IPS-NIHi11 (cell line): ENCODE results near the gene C5AR1.
A peak's percentile ranks its signal among the peaks of the same experiment; 100 is the strongest.
"Not testable (repeated sequence)": the region's sequence is repeated elsewhere in the genome, so short reads cannot be mapped to it uniquely, and the experiment has no call there.

Source experiments
- DNase-seq: peaks from one replicate; pipeline ENCODE4 v3.0.0; 2012; ENCODE audit warnings: mixed read lengths, low spot score

Gene C5AR1

DNA sequence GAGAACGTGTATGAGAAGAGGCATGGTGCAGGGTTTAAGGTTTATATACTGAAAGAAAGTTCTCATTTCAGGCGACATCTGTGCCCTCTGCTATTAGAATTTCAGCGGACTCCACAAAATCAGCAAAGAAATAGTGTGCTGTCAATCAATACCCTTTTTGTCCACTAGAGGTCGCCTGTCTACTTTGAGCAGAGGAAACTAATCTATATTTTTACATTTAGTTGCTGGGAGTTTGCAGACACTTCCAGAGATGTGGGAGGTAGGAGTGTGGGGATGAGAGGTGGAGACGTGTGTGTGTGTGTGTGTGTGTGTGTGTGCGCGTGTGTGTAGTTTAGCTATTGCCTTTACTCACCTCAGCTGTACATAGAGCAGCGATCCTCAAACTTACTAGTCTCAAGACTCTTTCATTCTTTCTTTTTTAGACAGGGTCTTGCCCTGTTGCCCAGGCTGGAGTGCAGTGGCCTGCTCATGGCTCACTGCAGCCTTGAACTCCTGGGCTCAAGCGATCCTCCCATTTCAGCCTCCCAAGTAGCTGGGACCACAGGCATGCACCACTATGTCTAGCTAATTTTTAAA is 25.2 kb upstream of the C5AR1 start:
- DNase-seq = peak; percentile 39

DNA sequence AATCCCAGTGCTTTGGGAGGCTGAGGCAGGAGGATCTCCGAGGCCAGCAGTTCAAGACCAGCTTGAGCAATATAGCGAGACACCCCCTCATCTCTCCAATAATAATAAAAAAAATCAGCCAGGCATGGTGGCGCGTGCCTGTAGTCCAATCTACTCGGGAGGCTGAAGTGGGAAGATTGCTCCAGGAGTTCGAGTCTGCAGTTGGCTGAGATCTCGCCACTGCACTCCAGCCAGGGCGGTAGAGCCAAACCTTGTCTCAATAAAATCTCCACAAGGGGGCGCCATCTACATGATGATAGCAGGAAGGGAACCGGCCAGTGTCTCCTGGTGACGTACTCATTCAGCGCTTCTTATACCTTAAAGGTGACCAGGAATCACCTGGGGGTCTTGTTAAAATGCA is 13.6 kb upstream of the C5AR1 start:
- DNase-seq = peak; percentile 85

- not testable (repeated sequence) for DNase-seq
These were observed 8.8 kb upstream of the C5AR1 start for GRCh38 chr19:47300867-47301266.

DNA sequence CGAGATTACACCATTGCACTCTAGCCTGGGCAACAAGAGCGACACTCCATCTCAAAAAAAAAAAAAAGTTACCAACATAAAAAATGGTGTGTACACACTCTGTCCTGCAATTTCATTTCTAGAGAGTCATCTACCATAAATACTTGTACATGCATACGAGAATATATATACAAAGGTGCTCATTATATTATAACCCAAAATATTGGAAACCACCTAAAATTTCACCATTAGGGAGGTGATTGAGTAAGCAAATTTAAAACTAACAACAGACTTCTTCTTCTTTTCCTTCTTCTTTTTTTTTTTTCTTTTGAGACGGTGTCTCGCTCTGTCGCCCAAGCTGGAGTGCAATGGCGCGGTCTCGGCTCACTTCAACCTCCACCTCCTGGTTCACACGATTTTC is 7.4 kb upstream of the C5AR1 start:
- no peak for DNase-seq

- no peak for DNase-seq
These were observed 5.7 kb upstream of the C5AR1 start for GRCh38 chr19:47303966-47304365.

DNA sequence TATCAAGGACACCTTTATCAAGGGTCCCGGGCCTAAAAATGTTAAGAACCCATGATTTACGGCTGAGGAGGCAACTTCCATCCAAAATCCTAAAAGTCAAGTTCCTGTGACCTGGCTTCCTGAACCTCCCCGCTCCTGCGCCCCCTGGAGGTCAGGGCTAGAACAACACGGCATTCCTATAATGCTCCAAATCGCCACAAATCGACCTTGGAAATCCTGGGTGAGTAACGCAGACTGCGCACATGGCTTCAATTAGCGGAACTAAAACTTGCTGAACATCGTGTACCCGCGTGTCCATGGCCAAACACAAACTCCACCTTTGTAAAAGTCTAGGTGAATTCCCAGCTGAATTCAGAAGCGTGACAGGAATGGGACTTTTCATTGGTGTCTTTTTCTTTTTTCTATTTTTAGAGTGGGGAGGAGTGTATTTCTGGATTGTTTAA is 4.3 kb upstream of the C5AR1 start:
- peak; percentile 83 for DNase-seq

- DNase-seq = no peak
These were observed 3.4 kb upstream of the C5AR1 start for GRCh38 chr19:47306303-47306702.

- DNase-seq = no peak
These were observed 623 bp upstream of the C5AR1 start for GRCh38 chr19:47309038-47309437.

DNA sequence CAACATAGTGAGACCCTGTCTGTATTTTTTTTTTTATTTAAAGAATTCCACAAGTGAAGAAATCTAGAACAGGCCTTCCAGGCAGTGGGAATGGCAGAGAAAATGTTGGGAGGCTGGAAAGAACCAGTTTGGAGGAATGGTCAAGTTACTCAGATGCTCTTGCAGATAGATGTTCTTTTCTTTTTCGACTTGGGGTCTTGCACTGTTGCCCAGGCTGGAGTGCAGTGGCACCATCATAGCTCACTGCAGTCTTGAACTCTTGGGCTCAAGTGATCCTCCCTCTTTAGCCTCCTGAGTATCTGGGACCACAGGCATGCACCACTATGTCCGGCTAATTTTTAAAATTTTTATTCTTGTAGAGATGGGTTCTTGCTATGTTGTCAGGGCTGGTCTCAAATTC is 662 bp downstream of the C5AR1 start:
- DNase-seq = no peak

DNA sequence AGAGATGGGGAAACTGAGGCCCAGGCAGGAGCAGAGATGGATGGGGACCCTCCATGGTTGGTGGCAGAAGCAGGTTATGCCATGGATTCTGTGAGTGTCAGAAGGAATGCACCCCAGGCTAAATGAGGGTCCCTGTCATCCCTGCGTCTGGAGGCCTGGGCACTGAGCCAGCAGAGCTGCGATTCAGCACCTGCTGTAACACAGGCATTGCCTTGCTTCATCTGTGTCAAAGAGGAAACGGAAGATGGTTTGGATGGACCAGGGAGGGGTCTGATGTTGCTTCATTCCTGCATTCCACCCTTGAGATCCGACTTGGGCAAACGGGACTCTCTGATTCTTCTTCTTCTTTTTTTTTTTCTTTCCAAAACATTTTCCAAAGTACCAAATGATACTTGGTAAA is 1.2 kb downstream of the C5AR1 start:
- DNase-seq = no peak

DNA sequence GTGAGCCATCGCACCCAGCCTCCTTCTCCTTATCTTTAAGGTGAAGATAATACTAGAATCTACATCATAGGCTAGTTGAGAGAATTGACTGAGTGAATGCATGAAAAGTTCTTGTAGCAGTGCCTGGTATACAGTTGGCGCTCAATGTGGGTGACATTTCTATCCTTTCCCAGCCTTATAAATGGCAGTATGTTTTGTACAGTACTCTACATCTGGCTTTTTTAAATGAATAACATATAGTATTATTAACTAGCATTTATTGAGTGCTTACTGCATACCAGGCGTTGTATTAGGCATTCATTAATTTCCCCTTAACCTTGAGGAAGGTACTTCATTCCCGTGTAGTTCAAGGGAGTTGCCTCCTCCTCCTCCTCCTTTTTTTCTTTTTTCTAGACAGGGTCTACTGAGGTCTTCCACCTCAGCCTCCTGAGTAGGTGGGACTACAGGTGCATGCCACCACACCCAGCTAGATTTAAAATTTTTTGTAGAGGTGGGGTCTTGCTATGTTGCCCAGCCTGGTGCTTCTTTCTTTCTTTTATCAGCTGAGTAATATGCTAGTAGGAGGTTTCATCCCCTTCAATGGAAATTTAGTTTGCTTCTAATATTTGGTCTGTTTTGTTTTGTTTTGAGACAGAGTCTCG is 2.8 kb downstream of the C5AR1 start:
- DNase-seq = no peak

GRCh38 chr19:47313754-47314295 is 4.2 kb downstream of the C5AR1 start:
- no peak for DNase-seq

GRCh38 chr19:47315125-47315821 is 5.6 kb downstream of the C5AR1 start:
- peak; percentile 27 for DNase-seq

- DNase-seq = no peak
These were observed 6.9 kb downstream of the C5AR1 start for GRCh38 chr19:47316513-47316912.

- DNase-seq = peak; percentile 5
These were observed 10.5 kb downstream of the C5AR1 start for GRCh38 chr19:47319923-47320871.

DNA sequence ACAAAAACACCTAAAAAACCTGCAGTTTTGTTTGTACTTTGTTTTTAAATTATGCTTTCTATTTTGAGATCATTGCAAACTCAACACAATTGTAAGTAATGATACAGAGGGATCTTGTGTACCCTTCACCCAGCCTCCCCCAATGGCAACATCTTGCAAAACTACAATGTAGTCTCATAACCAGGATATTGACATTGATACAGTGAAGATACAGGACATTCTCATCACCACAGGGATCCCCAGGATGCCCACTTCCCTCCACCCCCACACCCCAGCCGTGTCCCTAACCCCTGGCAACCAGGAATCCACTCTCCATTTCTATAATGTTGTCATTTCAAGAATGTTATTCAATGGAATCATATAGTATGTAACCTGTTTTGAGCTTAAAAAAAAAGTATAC is 12.0 kb downstream of the C5AR1 start:
- no peak for DNase-seq

DNA sequence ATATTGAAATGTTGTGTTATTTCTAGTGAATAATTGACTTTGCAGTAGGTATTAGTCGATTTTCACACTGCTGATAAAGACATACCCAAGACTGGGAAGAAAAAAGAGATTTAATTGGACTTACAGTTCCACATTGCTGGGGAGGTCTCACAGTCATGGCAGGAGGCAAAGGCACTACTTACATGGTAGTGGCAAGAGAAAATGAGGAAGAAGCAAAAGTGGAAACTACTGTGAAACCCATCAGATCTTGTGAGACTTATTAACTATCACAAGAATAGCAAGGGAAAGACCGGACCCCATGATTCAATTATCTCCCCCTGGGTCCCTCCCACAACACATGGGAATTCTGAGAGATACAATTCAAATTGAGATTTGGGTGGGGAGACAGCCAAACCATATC is 12.4 kb downstream of the C5AR1 start:
- no peak for DNase-seq

GRCh38 chr19:47323409-47323808 is 13.7 kb downstream of the C5AR1 start:
- no peak for DNase-seq

DNA sequence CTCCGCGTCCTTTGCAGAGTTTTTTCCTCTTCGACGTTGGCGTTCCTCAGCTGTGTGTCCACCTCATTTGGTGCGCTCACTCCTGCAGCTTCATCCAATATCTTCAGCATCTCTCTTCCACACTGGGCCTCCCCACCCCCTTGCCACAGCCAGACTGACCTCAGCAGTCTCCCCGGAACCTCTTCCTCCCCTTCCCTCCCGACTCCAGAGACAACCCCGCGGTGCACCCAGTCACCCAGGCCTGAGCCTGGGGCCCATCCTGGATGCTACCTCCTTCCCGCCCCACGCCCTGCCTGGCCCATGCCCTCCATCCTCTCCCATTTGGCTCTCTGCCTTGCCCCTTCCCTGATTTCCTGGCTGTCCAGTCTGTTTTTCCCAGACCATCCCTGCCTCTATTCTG is 14.2 kb downstream of the C5AR1 start:
- peak; percentile 4 for DNase-seq

DNA sequence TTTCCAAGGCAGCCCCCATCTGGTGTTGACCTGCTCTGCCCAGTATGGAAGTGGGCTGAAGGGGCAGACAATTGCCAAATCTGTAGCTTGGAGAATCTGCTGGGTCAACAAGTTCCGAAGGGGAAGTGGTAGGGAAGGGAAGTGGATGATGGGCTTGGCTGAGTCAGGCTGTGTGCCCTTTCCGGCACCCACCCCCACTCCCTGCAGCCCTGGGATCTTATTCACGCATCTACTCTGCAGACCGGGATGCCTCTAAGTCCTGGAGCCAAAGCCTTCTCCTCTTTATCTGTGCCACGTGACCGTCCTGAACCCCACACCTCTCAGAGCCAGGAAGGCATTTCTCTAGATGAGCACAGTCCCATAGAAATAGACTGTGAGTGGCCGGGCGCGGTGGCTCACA is 14.8 kb downstream of the C5AR1 start:
- DNase-seq = peak; percentile 24

GRCh38 chr19:47330466-47330869 is 20.8 kb downstream of the C5AR1 start:
- DNase-seq = no peak

DNA sequence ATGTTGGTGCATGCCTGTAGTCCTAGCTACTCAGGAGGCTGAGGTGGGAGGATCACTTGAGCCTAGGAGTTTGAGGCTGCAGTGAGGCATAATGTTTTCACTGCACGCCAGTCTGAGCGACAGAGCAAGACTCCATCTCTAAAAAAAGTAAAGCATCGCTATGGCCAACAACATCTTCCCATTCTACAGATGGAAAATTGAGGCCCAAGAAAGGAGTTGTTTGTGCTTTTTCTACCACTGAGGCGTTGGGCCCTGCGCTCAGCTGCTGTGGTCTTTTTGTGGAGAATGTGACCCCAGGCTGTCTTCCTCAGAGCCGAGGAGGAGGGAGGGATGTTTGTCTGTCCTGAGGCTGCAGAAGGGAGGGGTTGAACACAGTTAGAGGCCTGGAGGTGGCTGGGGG is 21.8 kb downstream of the C5AR1 start:
- no peak for DNase-seq
